ENCODE measurements around the gene KLHDC7B. TPM values are rescaled to one million over a fixed set of nuclear protein-coding genes. Genes with fewer than 3 reads are reported as not detected.

The KLHDC7B gene
- total RNA-seq, 1 experiment from 2014 or later: not detected

DNA sequence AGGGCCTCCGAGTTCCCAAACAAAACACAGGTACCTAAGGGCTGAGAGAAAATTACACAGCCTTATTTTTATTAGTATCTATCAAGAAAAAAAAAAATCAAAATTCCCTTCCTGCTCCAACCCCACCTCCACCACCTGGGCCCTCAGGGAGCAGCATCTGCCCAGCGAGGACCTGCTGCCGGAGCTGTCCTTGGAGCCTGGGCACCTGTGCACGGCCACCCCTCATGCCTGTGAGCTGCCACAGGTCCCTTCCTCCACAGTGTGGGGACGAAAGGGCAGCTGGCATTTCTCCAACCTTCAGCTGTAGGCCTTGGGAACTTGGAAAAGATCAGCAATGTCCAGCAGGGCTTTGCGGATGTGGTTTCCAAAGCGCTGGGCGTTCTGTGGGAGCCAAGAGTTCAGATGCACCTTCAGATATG lies 23.4 kb downstream of the KLHDC7B start:
- no TSS peak for BruUV-seq (replicated peaks)
- no peaks in the 10 kb centered on the region for H3K27me3 ChIP-seq (ENCODE audit: low read length)
- H3K9me3 ChIP-seq (ENCODE audit: low read length): no peaks in the 10 kb centered on the region
- ChIA-PET POLR2A (ENCODE audit: unreplicated experiment) (no interaction called here), CTCF (no interaction called here)
- no peaks in the 10 kb centered on the region for H3K36me3 ChIP-seq (ENCODE audit: low read depth, low read length)
- no peak overlapping the region for H3K4me3 ChIP-seq (ENCODE audit: low read length)
- DNase-seq: no peak
- ATAC-seq: no peak
- no peaks in the 10 kb centered on the region for H3K79me2 ChIP-seq (ENCODE audit: low read length)
- no peak overlapping the region for H3K4me2 ChIP-seq (ENCODE audit: low read length)
- no peaks in the 10 kb centered on the region for H3K9me2 ChIP-seq (replicated peaks; ENCODE audit: low read length)
- intact Hi-C loops (cut with micrococcal nuclease): no loop called here
- no peaks in the 10 kb centered on the region for H4K20me1 ChIP-seq (ENCODE audit: low read length)
- H3K9ac ChIP-seq (ENCODE audit: low read length): no peak overlapping the region
- no peaks in the 10 kb centered on the region for H3F3A ChIP-seq (ENCODE audit: low read length, unreplicated experiment)
- no peak overlapping the region for H2AFZ ChIP-seq (ENCODE audit: low read length)
- peaks cover 7% of the 10 kb centered on the region for H3K4me1 ChIP-seq (ENCODE audit: insufficient read depth, low read length)
- TF ChIP-seq EZH2phosphoT487 (IDR thresholded peaks at IDR 0.05; ENCODE audit: borderline replicate concordance, low read length) (no peak), EZH2 (IDR thresholded peaks at IDR 0.05; ENCODE audit: low read length, unreplicated experiment) (no peak)
- TF ChIP-seq, protein P1, sequence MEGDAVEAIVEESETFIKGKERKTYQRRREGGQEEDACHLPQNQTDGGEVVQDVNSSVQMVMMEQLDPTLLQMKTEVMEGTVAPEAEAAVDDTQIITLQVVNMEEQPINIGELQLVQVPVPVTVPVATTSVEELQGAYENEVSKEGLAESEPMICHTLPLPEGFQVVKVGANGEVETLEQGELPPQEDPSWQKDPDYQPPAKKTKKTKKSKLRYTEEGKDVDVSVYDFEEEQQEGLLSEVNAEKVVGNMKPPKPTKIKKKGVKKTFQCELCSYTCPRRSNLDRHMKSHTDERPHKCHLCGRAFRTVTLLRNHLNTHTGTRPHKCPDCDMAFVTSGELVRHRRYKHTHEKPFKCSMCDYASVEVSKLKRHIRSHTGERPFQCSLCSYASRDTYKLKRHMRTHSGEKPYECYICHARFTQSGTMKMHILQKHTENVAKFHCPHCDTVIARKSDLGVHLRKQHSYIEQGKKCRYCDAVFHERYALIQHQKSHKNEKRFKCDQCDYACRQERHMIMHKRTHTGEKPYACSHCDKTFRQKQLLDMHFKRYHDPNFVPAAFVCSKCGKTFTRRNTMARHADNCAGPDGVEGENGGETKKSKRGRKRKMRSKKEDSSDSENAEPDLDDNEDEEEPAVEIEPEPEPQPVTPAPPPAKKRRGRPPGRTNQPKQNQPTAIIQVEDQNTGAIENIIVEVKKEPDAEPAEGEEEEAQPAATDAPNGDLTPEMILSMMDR (conservative IDR thresholded peaks at IDR 0.05; ENCODE audit: low read depth, low read length): no peak
- H3K27ac ChIP-seq (ENCODE audit: low read length): no peak overlapping the region

DNA sequence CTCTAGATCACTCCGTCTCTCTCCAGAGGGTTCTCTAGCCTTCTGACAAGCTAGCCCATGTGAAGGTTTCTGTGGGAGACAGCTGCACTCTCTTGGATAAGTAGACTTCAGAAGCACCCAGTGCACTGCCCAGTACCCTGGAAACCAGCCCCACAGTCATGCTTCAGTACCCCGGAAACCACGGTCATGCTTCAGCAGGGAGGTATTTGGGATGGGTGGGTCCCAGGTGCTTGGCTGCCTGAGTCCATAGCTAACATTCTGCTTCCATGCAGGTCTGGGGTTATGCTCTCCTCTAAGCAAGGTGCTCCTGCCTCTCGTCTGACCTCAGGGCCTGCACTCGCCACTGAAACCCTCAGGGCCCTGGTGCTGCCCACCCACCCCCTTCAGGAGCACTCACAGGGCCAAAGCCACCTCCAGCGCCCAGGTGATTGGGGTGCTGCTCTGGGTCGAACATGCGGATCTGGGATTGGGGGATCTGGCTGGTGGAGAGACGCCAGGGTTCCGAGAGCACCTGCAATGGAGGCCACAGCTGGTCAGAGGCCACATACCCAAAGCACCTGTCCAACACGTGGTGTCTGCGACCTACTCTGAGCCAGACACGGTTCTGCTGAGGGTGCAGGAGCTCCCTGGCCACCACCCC lies 24.3 kb downstream of the KLHDC7B start:
- no peaks in the 10 kb centered on the region for H4K20me1 ChIP-seq (ENCODE audit: low read length)
- H3K9ac ChIP-seq (ENCODE audit: low read length): no peak overlapping the region
- intact Hi-C loops (cut with micrococcal nuclease): no loop called here
- no peaks in the 10 kb centered on the region for H3K79me2 ChIP-seq (ENCODE audit: low read length)
- no peak overlapping the region for H3K27ac ChIP-seq (ENCODE audit: low read length)
- no peaks in the 10 kb centered on the region for H3K4me1 ChIP-seq (ENCODE audit: insufficient read depth, low read length)
- TF ChIP-seq, protein P1 (conservative IDR thresholded peaks at IDR 0.05; ENCODE audit: low read depth, low read length): no peak
- no peak for TF ChIP-seq EZH2 (IDR thresholded peaks at IDR 0.05; ENCODE audit: low read length, unreplicated experiment)
- no peak for TF ChIP-seq EZH2phosphoT487 (IDR thresholded peaks at IDR 0.05; ENCODE audit: borderline replicate concordance, low read length)
- no peak overlapping the region for H2AFZ ChIP-seq (ENCODE audit: low read length)
- ATAC-seq (no peak), DNase-seq (no peak)
- no TSS peak for BruUV-seq (replicated peaks)
- no peaks in the 10 kb centered on the region for H3K9me2 ChIP-seq (replicated peaks; ENCODE audit: low read length)
- no peaks in the 10 kb centered on the region for H3K9me3 ChIP-seq (ENCODE audit: low read length)
- H3K4me2 ChIP-seq (ENCODE audit: low read length): no peak overlapping the region
- no peaks in the 10 kb centered on the region for H3K36me3 ChIP-seq (ENCODE audit: low read depth, low read length)
- no peak overlapping the region for H3K4me3 ChIP-seq (ENCODE audit: low read length)
- H3F3A ChIP-seq (ENCODE audit: low read length, unreplicated experiment): no peaks in the 10 kb centered on the region
- CTCF ChIA-PET: no interaction called here
- no peaks in the 10 kb centered on the region for H3K27me3 ChIP-seq (ENCODE audit: low read length)
- POLR2A ChIA-PET (ENCODE audit: unreplicated experiment): no interaction called here

DNA sequence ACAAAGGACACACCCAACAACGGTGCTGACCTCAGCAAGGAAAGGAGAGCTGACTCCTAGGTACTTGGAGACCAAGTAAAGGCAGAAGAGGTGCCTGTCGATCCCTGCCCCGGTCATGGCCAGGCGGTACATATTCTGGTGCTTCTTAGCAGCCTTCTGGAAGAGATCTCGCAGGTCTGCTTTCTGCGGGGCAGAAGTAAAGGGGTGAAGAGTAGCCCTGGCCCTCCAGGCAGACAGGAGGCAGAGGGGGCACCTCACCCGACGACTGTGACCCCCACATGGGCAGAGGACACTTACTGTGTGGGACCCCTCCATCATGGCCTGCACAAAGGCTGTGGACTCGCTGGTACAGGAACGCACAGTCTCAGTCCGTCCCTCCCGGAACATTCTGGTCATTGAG lies 25.2 kb downstream of the KLHDC7B start:
- H3K4me3 ChIP-seq (ENCODE audit: low read length): no peak overlapping the region
- H3K4me1 ChIP-seq (ENCODE audit: insufficient read depth, low read length): no peaks in the 10 kb centered on the region
- ChIA-PET CTCF (no interaction called here), POLR2A (ENCODE audit: unreplicated experiment) (no interaction called here)
- DNase-seq (no peak), ATAC-seq (no peak)
- no TSS peak for BruUV-seq (replicated peaks)
- no peaks in the 10 kb centered on the region for H3K27me3 ChIP-seq (ENCODE audit: low read length)
- H3K4me2 ChIP-seq (ENCODE audit: low read length): no peak overlapping the region
- no peaks in the 10 kb centered on the region for H3F3A ChIP-seq (ENCODE audit: low read length, unreplicated experiment)
- no peak overlapping the region for H3K27ac ChIP-seq (ENCODE audit: low read length)
- intact Hi-C loops (cut with micrococcal nuclease): no loop called here
- H3K9ac ChIP-seq (ENCODE audit: low read length): no peak overlapping the region
- H3K36me3 ChIP-seq (ENCODE audit: low read depth, low read length): no peaks in the 10 kb centered on the region
- no peaks in the 10 kb centered on the region for H3K9me2 ChIP-seq (replicated peaks; ENCODE audit: low read length)
- no peak for TF ChIP-seq EZH2phosphoT487 (IDR thresholded peaks at IDR 0.05; ENCODE audit: borderline replicate concordance, low read length)
- no peak for TF ChIP-seq EZH2 (IDR thresholded peaks at IDR 0.05; ENCODE audit: low read length, unreplicated experiment)
- TF ChIP-seq, protein P1 (conservative IDR thresholded peaks at IDR 0.05; ENCODE audit: low read depth, low read length): no peak
- no peak overlapping the region for H2AFZ ChIP-seq (ENCODE audit: low read length)
- H4K20me1 ChIP-seq (ENCODE audit: low read length): no peaks in the 10 kb centered on the region
- H3K79me2 ChIP-seq (ENCODE audit: low read length): no peaks in the 10 kb centered on the region
- no peaks in the 10 kb centered on the region for H3K9me3 ChIP-seq (ENCODE audit: low read length)
